ENCODE data around the gene PSMC5.
A peak's percentile ranks its signal among the peaks of the same experiment; 100 is the strongest.
"Not testable (repeated sequence)": the region's sequence is repeated elsewhere in the genome, so short reads cannot be mapped to it uniquely, and the experiment has no call there.

Gene PSMC5

DNA sequence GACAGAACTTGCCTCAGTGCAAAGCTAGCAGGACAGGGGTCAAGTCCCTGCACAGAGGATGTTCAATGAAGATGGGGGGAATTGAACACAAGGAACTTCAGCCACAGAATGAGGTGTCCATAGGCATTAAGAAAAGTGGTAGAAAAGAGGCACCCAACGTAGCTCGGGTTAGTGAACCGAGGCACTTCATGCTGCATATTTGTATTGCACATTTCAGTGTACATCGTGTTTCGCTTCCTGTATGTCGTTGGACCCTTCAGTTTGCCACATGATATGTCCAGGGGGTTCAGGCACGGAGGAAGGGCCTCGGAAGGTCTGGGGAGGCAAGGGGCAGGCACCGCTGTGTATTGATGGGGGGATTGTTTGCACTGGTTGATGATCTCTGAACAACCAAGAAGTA is 51.2 kb downstream of the PSMC5 start:
- in situ Hi-C loops (cut with HindIII; ENCODE audit: low pct_unique_long_range_greater_than_20kb, low sequenced_read_pairs); DNase-seq (ENCODE audit: low read depth in 1 of 2, low spot score in 1 of 2): not testable (repeated sequence)

DNA sequence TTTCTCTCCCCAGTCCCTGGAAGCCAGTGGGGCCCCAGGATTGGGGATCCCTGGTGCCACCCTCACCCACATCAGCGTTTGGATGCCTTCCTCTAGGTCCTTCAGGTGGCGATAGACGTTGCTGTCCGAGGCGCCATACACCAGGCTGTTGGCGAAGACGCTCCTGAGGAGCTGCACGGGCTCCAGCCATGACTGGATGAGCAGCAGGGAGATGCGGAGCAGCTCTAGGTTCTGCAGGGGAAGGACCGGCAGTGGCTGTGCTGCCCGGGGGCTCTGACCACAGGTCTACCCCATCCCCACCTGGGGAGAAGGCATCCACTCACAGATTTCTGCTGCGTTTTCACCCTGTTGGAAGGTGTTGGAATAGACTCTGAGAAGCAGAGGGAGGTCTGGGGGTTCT is 53.5 kb downstream of the PSMC5 start:
- no peak for DNase-seq (ENCODE audit: low read depth in 1 of 2, low spot score in 1 of 2)
- TF ChIP-seq JUND (IDR thresholded peaks at IDR 0.05; ENCODE audit: low read depth): no peak
- in situ Hi-C loops (cut with HindIII; ENCODE audit: low pct_unique_long_range_greater_than_20kb, low sequenced_read_pairs): no loop called here

DNA sequence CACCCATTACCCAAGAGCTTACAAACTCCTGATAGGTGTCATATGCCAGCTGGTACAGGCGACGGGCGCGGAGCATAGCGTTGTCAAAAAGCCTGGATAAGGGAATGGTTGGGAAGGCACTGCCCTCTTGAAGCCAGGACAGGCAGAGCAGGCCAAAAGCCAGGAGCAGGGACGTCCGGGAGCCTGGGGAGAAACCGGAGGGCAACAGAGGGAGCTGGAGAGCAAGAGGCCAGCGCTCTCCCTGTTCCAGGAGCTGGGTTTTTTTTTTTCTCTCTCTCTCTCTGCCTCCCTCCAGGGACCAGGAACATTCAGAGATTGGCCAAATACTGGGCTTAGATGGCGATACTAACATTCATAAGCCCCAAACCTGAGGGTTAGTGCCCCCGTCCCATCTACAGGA is 54.1 kb downstream of the PSMC5 start:
- in situ Hi-C loops (cut with HindIII; ENCODE audit: low pct_unique_long_range_greater_than_20kb, low sequenced_read_pairs): not testable (repeated sequence)
- DNase-seq (ENCODE audit: low read depth in 1 of 2, low spot score in 1 of 2): peak; percentile 21 to 59

All from T47D (cell line).